UCSD-AML1 (cell line): ENCODE measurements around the gene CREB5.
"Not testable (repeated sequence)": the region's sequence is repeated elsewhere in the genome, so short reads cannot be mapped to it uniquely, and the experiment has no call there.

ENCODE experiments used
- DNase-seq: peaks from one replicate; lab custom pipeline; 2025; ENCODE audit not compliant: unreplicated experiment; lab: John Stamatoyannopoulos, UW

Gene CREB5

DNA sequence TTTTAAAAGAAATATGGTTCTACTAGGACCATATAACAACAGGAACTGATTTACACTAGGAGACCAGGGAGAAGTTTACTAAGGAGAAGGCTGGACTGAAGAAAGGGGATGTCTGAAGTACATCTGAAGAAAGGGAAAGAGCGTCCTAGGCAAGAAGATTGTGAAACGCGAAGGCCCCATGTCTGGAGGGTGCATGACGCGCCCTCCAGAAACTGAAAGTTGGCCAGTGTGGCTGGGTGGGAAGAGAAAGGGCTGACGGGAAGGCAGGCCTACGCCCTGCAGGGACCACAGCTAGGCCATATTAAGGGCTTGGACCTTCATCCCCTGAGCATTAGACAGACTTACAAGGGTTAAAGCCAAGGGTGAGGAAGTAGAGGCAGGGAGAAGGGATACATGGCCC, 387.8 kb downstream of the CREB5 start:
- no peak for DNase-seq

DNA sequence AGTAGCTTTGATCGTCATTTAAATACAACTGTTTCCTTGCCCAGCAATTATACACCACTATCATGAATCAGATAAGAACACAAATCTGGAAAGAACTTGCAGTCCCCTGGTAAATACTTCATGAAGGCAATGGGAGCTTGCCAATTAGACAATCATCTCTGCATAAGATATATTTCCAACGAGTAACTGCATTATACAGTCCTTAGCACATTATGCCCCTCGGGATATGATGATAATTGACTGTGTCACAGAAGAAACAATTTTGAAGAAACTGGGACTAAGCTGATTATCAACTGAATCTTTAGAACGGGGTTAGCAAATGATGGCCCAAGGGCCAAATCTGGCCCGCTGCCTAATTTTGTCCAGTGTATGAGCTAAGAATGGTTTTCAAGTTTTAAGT, 390.1 kb downstream of the CREB5 start:
- no peak for DNase-seq

DNA sequence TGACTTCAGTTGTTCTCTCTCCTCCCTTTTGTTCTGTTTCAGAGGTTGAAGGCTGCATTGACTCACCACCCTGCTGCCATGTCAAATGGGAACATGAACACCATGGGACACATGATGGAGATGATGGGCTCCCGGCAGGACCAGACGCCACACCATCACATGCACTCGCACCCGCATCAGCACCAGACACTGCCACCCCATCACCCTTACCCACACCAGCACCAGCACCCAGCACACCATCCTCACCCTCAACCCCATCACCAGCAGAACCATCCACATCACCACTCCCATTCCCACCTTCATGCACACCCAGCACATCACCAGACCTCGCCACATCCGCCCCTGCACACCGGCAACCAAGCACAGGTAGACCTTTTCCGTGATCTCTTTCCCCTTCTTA, 391.8 kb downstream of the CREB5 start:
- DNase-seq: no peak

DNA sequence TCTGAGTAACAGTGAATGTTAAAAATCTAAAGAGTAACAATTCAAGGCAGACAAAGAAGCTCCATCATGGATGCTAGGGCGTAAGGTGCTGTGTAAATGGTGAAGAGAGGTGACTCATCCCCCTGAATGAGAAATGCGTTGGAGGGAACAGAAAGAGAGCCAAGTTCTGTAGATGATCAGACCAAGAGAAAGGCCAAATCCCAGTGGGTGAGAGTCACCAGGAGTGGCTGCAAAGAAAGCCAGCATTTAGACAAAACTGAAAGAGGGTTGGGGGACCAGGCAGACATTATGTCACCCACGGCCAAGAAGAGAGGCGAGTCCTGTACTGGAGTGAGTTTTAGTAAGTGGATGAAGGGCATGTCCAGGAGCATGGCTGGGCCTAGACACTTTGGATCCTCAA, 392.7 kb downstream of the CREB5 start:
- DNase-seq: no peak

DNA sequence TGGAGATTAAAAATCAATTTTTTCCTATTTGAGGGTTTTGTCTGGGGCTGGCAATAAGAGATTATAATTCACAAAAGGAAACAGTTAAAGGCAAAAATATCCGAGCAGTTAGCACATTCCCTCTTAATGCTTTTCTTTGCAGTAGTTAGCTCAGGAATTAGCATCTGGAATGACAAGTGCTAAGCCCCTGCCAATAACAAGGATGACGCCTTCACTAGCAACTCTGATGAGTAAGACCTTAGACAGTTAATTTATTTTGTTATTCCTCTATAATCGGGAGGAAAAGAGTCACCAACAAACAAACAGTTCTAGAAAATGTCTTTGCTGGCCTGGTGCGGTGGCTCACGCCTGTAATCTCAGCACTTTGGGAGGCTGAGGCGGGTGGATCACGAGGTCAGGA, 394.5 kb downstream of the CREB5 start:
- no peak for DNase-seq

DNA sequence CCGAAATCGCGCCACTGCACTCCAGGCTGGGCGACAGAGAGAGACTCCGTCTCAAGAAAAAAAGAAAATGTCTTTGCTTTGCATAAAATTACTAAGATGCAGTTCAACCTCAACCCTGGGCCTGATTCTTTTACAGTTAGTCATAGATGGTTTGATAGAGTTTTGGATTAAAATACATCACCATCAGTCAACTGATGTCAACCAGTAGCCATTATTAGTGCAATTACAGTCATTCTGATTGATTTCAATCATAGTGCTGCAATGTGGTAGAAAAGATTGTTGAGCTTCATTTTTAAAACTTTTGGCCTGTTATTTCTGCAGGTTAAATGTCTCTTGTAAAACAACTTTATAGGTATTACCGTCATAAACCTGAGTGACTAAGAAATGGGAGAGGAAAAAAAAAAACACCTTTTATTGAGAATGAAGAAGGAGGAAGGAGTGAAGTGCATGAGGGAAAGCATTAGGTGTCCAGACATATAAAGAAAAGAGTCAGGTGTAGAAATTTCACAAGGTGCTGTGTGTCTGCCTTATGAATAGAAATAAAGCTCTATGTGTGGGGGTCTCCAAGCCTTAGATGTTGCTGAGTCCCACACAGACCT, 395.2 kb downstream of the CREB5 start:
- no peak for DNase-seq

DNA sequence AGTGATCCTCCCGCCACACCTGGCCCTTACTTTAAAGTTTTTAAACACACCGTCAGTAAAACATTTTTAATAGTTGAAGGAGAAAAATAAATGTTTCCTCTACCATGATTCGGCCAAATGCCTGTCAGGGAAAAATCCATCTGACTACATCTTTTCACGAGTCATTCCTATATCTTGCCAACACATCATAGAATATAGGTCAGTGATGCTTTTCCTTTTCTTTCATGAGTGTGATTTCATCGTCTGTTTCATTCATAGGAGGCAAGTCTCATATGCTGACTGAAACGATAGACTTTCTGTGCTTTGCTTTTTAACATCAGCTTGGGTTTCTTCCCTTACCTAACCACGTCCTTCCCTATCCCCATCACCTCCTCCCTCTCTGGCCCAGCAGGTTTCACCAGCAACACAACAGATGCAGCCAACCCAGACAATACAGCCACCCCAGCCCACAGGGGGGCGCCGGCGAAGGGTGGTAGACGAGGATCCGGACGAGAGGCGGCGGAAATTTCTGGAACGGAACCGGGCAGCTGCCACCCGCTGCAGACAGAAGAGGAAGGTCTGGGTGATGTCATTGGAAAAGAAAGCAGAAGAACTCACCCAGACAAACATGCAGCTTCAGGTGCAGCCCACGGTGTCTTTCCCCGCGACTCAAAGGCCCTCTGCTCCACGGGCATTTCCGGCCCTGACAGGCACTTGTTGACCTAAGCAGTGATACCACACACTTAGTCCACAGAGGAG, 396.6 kb downstream of the CREB5 start:
- no peak for DNase-seq

DNA sequence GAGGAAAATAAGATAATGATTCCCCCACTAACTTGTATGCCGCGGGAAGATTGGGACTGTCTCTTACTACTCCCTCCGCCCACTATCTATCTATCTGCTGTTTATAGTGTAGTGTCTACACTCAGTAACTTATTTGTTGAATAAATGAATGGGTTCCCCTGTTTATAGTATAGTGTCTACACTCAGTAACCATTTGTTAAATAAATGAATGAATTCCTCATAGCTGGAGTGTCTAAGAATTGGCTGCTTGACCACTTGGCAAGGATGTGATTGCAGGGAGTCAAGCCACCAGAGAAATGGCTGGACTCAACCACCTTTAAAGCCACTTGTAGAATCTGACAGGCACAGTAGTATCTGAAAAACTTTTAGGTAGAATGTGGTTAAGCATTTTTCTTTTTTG, 398.7 kb downstream of the CREB5 start:
- DNase-seq: no peak

DNA sequence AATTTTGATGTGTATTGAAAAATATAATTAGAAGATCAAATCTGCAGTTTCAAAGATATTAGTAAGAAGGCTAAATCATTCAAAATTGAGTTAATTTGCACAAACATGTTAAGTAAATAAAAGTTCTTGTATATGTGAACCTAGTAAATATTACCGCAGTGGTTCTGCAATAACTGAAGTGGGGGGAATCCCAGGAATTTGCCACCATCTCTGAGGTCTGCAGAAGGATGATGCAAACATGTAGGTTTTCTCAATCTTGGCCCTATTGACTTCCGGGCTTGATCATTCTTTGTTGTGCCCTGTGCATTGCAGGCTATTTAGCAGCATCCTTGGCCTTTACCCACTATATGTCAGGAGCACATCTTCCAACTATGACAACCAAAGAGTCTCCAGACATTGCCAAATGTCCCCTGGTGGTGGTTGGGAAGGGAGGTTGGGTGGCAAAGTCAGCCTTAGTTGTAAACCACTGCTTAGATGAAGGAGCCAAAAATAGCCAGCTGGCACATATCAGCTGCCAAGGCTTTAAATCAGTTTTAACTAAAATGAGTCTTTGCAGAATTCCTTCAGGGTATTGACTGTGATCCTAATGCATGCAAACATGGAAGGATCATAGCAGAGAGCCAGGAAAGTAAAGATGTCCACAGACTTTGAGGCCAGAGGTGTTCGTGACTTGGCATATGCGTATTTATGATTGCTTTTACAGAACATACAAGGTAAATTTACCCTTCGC, 399.5 kb downstream of the CREB5 start:
- DNase-seq: no peak

DNA sequence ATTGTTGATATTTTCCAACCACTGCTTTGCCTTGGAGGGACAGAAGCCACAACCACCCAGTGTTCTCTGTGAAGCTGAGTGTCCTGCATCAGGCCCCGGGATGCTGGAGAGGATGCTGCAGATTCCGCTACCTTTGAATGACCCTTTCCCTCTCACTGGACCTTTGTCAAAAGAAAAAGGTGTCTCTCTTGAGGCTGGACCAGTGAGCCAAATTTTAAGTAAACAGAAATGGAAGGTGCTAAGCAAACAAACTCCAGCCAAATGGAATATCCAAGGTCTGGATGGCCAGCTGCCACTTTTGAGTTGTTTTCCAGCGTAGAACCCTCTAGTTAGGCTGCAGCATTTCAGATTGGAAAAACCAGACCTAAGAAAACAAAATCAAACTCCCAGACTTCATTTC, 400.3 kb downstream of the CREB5 start:
- DNase-seq: no peak

DNA sequence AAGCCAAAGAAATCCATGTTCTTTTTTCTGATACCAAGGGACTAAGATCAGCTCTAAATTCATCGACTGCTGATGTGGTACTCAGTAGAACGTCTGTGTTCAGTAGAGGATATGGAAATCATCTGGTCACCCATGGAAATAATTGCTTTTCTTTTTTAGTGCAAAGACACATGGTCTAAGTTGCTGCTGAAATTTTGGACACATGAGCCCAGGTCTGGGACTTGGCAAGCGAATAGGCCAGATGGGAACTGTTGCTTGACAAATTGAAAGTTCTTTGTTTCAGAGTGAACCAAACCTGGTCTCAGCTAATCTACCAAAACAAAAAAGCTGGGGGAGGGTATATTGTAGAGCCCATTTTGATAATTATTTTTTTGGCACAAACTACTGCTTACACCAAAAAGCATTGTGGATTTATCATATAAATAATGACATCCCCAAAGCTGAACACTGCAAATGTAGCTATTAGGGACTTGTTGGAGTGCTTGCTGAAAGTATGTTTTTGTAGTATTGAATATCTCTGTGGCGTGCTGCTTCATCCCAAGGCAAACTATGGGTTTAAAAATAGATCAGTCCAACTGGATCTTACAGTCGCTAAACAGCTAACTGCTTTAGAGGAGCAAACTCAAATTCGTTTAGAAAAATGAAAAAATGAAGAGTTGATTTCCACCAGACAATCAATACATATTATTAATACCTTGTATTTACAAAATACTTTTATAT, 401.1 kb downstream of the CREB5 start:
- no peak for DNase-seq

DNA sequence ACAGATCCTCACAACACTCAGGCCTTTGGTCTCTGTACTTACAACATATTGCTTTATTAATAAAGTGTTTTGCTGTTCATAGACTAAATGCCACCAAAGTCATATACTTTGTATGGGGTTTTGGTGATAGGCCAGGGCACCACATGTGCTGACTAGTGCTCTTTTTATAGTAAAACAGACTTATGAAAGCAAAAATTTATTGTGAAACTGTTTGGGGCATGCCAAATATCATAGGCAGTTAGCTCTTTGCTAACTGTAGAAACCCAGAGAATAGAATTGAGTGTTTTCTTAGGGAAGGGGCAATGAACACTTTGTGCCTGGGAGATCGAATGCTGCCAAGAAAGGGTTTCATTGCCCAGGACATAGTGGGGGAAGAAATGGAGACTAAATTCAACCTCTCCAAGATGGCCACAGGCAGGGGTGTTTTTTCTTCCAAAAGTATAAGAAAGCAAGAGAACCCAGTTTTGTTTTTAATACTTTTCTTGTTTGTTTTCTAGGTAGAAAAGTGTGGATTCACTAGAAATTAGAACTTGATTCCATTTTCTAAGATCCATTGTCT, 403.1 kb downstream of the CREB5 start:
- no peak for DNase-seq

DNA sequence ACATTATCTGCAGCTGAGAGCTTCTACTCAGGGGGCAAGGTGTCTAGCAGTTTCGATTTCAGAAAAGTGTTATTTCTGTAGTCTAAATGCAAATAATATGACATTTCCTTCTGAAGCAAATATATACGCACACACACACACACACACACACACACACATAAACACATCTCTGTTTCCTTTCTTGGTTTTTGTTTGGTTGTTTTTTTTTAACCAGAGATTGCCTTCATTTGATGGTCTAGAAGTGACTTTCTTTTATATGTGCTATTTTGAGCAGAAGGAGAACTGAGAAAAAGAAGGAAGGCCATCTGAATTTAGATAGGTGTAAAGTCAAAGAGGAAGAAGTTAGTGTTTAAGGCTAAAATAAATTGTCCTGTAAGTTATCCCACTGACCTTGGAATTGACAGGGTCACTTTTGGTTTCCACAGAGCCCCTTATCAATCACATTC, 403.6 kb downstream of the CREB5 start:
- DNase-seq: no peak

DNA sequence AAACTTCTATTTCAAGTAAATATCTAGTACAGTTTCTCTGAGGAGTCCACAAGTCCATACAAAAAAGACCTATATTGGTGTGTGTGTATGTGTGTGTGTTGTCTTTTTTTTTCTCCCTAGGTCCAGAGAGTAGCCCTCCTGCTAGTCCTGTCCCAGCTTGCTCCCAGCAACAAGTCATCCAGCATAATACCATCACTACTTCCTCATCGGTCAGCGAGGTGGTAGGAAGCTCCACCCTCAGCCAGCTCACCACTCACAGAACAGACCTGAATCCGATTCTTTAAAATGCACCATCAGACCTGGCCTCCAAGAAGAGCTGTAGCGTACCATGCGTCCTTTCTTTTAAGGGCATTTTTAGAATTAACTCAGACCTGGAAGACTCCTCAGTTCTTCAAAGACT, 406.7 kb downstream of the CREB5 start:
- no peak for DNase-seq

DNA sequence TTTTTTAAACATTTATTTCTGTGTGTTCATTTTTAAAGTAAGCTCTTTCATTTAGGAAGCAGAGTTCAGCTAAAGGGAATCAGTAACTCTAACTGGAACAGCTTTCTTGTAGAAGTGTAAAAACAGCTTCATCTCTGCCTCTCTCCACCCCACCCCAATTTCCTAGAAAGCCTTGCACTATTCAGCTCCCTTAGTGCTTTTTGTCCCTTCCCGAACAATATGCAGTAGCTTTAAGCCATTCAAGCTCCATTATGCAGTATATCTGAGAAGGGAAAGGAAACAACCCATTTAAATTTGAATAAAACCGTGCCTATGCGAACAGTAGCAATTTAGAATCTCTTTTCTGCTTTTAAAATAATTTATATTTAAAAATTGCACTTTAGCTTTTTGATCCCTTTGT, 411.3 kb downstream of the CREB5 start:
- no peak for DNase-seq

DNA sequence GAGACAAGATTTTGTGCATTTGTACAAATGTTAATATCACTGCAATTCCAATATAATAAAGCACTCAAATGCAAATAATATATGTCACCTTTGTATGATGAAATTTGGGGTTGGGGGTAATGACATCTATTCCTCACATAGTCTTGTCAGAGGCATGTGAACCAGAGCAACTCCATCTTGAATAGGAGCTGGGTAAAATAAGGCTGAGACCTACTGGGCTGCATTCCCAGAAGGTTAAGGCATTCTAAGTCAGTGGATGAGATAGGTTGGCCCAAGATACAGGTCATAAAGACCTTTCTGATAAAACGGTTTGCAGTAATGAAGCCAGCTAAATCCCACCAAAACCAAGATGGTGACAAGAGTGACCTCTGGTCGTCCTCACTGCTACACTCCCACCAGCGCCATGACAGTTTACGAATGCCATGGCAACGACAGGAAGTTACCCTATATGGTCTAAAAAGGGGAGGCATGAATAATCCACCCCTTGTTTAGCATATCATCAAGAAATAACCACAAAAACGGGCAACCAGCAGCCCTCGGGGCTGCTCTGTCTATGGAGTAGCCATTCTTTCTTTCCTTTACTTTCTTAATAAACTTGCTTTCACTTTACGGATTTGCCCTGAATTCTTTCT, 413.6 kb downstream of the CREB5 start:
- not testable (repeated sequence) for DNase-seq

DNA sequence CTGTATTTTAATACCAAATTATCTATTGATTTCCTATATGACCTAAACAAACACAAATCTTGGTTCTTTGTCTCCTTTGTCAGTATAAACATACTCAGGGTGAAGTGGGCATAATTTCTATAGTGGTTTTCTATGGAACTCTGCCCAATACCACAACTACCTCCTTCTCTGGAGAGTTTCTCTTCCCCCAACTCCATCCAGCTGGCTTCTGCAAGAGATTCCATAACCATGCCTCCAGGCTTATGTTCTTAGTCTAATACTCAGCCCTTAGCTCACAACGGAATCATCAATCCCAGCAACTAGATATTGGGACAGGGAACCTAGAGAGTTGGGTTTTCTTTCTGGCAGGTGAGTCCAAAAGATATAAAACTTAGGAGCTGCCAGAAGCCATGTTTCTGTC, 418.5 kb downstream of the CREB5 start:
- DNase-seq: no peak

DNA sequence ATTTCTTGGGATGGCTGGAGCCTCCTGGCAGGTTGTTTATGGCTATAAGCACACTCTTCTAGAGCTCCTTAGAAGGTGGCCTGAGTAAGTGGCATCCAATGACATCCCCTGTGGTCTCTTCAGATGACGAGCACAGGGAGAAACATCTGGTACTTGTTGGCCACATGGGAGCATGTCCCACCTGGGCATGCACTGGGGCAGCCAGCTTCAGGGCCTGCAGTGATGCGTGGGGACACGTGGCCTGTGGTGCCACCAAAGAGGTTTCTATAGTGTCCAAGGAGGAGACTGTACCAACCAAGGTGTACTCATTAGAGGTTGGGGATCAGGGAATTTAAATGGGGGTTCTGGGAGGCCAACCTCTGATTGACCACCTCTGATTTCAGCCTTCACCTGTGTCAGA, 420.4 kb downstream of the CREB5 start:
- DNase-seq: no peak

DNA sequence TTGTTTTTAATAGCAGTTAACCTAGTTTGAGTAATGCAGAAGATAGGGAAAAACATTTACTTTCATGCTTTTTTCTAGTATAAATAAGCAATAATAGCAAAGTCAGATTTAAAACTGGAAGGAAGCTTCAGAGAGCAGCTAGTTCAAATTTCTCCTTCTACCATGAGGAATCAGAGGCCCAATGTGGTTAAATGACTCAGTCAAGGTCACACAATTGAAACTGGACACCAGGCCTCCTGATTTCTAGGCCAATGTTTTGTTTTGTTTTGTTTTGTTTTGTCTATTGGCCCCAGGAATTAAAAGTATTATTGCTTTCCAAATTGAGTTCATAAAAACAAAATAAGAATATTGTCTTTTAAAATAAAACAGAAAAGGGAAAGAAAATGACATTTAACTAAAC, 423.5 kb downstream of the CREB5 start:
- no peak for DNase-seq

DNA sequence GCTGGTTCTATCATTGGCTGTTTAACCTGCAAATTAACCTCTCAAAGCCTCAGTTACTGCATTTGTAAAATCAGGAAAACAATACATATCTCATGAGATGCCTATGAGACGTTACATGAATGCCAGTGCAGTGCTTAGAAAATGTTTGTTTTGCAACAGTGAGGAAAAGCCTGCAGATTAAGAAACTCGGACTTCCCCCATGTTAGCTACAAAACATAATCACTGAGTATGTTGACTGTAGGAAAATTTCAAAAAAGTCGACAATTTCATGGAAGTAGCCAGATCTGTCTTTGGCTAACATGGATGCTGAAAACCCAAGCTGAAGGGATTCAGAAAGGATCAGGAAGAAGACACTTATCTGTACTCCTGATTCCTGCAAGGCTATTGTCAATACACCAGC, 424.4 kb downstream of the CREB5 start:
- DNase-seq: no peak

DNA sequence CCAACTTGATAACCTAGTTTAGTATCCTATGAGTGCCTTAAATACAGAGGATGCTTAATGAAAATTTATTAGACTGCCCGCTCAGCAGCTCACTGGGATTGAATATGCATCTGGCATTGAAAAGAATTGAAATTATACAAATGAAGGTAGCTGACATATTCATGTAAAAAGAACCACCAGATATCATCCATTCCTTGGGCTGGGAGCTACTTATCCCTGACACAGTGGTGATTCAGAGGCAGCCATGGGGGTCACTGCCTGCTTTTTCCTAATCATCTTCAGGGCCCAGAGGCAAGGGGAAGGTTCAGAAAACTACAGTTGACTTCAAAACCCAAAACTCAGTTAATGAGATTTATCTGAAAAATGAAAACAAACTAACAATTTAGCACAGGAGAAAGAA, 424.9 kb downstream of the CREB5 start:
- no peak for DNase-seq
